ENCODE results near the gene RIOK2.

The RIOK2 gene

DNA sequence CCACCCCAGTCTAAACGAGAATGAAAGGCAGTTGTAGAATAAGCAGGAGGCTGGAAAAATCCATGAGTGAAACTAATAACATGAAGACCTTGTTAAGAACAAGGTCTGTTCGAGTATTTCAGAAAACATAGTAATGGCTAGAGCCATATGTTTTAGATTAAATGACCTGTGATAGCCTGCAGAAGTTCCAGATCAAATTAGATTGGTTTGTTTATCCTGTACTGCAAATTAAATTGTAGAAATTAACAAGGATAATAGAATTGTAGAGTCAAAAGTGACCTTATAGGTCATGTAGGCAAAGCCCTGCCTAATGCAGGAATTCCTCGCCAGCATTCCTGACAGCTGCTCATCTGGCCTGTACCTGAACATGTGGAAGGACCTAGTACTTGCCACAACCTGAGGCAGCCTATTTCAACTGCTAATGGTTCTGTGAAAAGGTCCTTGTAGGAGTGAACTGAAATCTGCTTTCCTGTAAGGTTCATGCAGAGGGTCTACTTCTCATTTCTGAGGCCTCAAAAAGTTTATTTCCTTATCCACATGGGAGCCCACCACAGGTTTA lies 57.8 kb downstream of the RIOK2 start:
- Histone ChIP-seq H3K9ac (ENCODE audit: low read depth, low read length) (no peak overlapping the region), H3K4me1 (ENCODE audit: insufficient read depth, low read length) (peaks cover 10% of the 10 kb centered on the region), H3K36me3 (ENCODE audit: insufficient read depth, low read length) (no peaks in the 10 kb centered on the region), H3K9me3 (ENCODE audit: control insufficient read depth, insufficient read depth, low read length) (no peaks in the 10 kb centered on the region)

DNA sequence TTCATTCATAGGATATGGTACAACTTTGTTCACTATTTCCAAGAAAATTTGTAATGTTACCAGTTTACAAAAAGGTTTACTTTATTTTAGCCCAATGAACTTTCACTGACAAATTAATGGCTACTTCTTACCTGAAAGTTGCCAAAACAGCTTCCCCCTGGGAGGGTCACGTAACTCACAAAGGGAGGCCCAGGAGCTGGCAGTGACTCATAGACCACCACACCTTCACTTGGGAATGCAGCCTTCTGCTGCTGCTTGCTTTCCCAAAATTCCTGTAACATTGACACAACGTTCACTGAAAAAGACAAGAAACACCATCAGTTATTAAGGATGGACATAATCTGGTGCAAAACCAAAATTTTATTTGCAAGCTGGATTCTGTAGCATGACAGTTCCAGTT lies 58.7 kb downstream of the RIOK2 start:
- Histone ChIP-seq H3K36me3 (ENCODE audit: insufficient read depth, low read length) (no peaks in the 10 kb centered on the region), H3K4me1 (ENCODE audit: insufficient read depth, low read length) (peaks cover 10% of the 10 kb centered on the region), H3K9me3 (ENCODE audit: control insufficient read depth, insufficient read depth, low read length) (no peaks in the 10 kb centered on the region), H3K9ac (ENCODE audit: low read depth, low read length) (no peak overlapping the region)

DNA sequence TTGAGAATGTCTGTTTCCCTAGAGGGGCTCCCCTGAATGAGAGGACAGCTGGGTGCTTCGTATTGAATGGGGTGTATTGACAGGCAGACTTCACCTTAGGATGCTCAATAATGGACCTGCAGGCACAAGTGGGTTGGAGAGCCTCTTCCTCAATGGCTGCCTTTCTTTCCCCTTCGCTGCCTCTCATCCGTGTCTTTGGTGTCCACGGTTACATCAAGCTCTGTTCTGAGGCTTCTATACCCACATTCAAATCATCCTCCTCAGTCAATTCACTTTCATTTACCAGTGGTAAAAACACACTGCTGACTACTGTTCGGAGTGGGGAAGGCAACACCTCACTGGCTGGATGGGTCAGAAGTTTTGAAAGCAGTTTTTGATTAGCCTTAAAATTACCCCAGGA lies 61.2 kb downstream of the RIOK2 start:
- Histone ChIP-seq H3K9me3 (ENCODE audit: control insufficient read depth, insufficient read depth, low read length) (no peaks in the 10 kb centered on the region), H3K36me3 (ENCODE audit: insufficient read depth, low read length) (no peaks in the 10 kb centered on the region), H3K4me1 (ENCODE audit: insufficient read depth, low read length) (peaks cover 10% of the 10 kb centered on the region), H3K9ac (ENCODE audit: low read depth, low read length) (no peak overlapping the region)

DNA sequence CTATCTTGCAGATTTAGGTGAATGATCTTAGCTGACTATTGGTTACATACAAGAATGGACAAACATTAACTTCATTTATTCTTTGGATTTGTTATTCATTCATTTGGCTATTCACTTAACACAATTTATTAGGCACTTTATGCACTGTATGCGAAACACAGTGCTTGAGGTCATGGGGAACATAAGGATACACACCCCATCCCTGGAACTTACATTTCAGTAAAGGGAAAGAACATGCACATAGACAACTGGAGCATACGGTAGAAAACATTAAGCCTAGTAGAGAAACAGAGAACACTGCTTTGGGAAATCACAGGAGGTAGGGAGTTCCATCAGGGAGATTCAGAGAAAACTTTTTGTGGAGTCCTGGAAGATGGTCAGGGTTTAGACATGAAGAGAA lies 62.9 kb downstream of the RIOK2 start:
- H3K9ac ChIP-seq (ENCODE audit: low read depth, low read length) = no peak overlapping the region
- H3K4me1 ChIP-seq (ENCODE audit: insufficient read depth, low read length) = peaks cover 4% of the 10 kb centered on the region

DNA sequence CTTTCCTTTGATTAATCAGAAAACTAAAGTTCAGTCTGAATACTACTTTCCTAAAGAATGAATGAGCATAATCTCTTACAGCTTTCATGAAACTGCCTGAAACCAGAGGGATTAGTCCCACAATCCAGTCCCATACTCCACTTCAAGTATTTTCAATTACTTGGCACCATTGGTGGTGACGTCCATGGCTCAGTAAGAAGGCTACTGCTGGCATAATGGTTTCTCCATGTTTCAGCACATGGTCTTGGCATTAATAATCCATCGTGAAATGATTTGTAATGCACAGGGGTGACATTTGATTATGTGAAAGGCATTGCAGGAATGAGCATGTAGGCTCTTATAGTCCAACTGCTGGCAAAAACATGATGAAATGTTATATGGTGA lies 64.0 kb downstream of the RIOK2 start:
- Histone ChIP-seq H3K9ac (ENCODE audit: low read depth, low read length) (no peak overlapping the region), H3K36me3 (ENCODE audit: insufficient read depth, low read length) (no peaks in the 10 kb centered on the region), H3K9me3 (ENCODE audit: control insufficient read depth, insufficient read depth, low read length) (no peaks in the 10 kb centered on the region), H3K4me1 (ENCODE audit: insufficient read depth, low read length) (no peaks in the 10 kb centered on the region)

More for the DNA sequence above, 62.9 kb downstream of the RIOK2 start:
- no peaks in the 10 kb centered on the region for H3K36me3 ChIP-seq (ENCODE audit: insufficient read depth, low read length)
- no peaks in the 10 kb centered on the region for H3K9me3 ChIP-seq (ENCODE audit: control insufficient read depth, insufficient read depth, low read length)

DNA sequence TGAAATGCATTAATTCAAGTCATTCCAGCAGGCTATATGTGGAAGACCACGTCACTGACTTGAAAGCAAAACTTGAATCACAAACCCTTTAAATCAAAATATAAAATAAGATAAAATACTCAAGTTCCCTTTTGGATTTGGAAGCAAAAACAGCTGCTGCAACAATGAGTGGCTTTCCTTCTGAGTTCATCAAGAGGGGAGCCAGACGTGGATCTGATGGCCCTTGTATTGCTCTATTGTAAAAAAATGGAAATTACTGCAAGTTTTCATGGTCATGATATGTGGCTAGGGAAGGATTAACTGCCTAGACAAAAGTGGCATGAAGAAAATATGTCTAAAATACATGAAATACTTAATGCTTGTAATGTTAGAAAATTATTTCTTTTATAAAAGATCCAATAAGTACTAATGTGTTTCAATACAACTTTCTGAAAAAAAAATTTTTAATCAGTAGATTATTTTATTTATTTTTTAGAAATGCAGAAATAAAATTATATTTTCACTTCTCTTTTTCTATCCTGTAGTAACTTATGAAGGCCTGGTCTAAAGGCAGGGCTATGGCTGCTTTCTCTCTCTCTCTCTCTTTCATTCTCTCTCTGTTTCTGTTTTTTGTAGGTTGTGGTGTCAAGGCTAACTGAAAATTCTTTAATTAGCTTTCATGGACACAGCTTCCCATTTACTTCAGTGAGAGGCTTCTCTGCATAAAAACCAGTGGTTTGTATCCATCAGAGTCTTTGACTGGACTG lies 64.6 kb downstream of the RIOK2 start:
- Histone ChIP-seq H3K36me3 (ENCODE audit: insufficient read depth, low read length) (no peaks in the 10 kb centered on the region), H3K4me1 (ENCODE audit: insufficient read depth, low read length) (no peaks in the 10 kb centered on the region), H3K9me3 (ENCODE audit: control insufficient read depth, insufficient read depth, low read length) (no peaks in the 10 kb centered on the region), H3K9ac (ENCODE audit: low read depth, low read length) (no peak overlapping the region)

DNA sequence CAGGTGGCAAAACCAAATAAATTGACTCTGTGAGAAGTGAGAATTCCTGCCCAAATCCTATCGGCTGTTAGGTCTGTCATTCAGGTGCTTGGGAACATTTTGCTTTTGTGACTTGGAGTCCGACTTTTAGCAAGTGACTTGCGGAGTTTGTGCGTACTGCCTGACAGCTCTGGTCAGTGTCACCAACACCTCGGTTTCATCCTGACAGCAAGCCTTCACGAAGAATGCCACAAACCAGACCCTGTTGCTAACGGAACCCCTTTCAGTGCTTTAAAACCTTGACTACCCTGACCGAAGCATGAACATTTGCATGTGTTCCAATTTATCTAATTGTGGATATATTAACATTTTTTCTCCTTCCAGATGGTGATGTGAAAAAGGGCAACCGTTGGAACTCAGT lies 67.1 kb downstream of the RIOK2 start:
- Histone ChIP-seq H3K9ac (ENCODE audit: low read depth, low read length) (no peak overlapping the region), H3K36me3 (ENCODE audit: insufficient read depth, low read length) (no peaks in the 10 kb centered on the region), H3K9me3 (ENCODE audit: control insufficient read depth, insufficient read depth, low read length) (no peaks in the 10 kb centered on the region), H3K4me1 (ENCODE audit: insufficient read depth, low read length) (peaks cover 7% of the 10 kb centered on the region; the same call in 1 of the 2 replicates)

DNA sequence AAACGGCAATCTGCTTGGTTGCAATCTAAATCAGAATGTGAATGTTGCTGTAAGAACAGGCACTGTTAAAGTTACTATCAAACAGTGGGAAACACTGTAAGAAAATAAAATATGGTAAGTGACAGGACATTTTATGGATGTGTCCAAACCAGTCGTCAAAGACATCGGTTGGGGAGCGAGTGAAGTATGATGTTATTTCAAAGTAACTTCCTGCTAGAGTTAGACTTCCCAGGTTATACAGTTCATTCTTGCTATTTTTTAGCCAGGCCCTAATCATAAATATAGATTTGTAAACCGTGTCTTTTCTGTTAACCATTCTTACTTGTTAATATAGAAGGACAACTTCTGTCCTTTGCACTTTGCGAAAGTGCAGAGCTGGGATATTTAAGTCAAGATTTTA lies 70.8 kb downstream of the RIOK2 start:
- Histone ChIP-seq H3K36me3 (ENCODE audit: insufficient read depth, low read length) (no peaks in the 10 kb centered on the region), H3K9ac (ENCODE audit: low read depth, low read length) (no peak overlapping the region), H3K4me1 (ENCODE audit: insufficient read depth, low read length) (peaks cover 7% of the 10 kb centered on the region; the same call in 1 of the 2 replicates), H3K9me3 (ENCODE audit: control insufficient read depth, insufficient read depth, low read length) (no peaks in the 10 kb centered on the region)

DNA sequence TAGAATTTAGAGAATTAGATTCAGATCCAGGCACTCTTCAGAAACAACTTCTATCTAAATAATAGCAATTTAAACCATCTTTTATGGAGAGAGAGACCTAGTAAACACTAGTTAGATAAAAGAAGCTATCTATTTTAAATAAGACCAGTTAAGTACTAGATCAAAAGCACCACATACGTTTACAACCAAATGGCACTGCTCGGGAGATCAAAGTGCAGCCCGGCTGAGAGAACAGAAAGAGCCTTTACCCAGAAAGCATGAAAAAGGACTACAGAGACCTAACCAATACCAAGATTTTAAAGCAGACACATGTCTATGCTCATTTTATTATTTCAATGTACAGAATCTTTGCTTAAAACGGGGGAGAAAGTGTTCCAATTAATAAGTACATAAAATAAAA lies 71.4 kb downstream of the RIOK2 start:
- H3K36me3 ChIP-seq (ENCODE audit: insufficient read depth, low read length) = no peaks in the 10 kb centered on the region
- peaks cover 7% of the 10 kb centered on the region; the same call in 1 of the 2 replicates for H3K4me1 ChIP-seq (ENCODE audit: insufficient read depth, low read length)
- H3K9me3 ChIP-seq (ENCODE audit: control insufficient read depth, insufficient read depth, low read length) = no peaks in the 10 kb centered on the region
- H3K9ac ChIP-seq (ENCODE audit: low read depth, low read length) = no peak overlapping the region

DNA sequence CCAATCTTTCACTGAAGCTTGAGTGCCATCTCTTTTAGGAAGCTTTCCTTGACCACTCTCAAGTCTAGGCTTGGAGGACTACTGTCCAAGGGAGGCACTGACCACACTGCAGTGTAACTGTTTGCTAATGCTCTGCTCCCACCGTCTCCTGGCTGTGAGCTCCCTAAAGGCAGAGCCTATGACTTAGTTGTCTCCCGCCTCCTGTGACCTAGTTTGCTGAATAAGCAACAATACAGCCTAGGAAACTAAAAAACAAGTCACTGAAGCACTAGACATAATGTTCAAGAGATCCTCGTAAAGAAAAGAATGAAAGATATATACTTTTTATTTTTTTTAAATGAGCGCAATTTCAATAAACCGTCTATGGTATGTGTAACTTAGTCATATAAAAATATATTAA lies 72.0 kb downstream of the RIOK2 start:
- H3K9ac ChIP-seq (ENCODE audit: low read depth, low read length) = no peak overlapping the region
- no peaks in the 10 kb centered on the region for H3K36me3 ChIP-seq (ENCODE audit: insufficient read depth, low read length)
- H3K4me1 ChIP-seq (ENCODE audit: insufficient read depth, low read length) = peaks cover 7% of the 10 kb centered on the region; the same call in 1 of the 2 replicates
- H3K9me3 ChIP-seq (ENCODE audit: control insufficient read depth, insufficient read depth, low read length) = no peaks in the 10 kb centered on the region
